NCI-H146 (cell line): Measurements from ENCODE around the gene FBXL15.

ENCODE experiments used
- DNase-seq: peaks from one replicate; lab custom pipeline; 2025; lab: John Stamatoyannopoulos, UW

The FBXL15 gene

DNA sequence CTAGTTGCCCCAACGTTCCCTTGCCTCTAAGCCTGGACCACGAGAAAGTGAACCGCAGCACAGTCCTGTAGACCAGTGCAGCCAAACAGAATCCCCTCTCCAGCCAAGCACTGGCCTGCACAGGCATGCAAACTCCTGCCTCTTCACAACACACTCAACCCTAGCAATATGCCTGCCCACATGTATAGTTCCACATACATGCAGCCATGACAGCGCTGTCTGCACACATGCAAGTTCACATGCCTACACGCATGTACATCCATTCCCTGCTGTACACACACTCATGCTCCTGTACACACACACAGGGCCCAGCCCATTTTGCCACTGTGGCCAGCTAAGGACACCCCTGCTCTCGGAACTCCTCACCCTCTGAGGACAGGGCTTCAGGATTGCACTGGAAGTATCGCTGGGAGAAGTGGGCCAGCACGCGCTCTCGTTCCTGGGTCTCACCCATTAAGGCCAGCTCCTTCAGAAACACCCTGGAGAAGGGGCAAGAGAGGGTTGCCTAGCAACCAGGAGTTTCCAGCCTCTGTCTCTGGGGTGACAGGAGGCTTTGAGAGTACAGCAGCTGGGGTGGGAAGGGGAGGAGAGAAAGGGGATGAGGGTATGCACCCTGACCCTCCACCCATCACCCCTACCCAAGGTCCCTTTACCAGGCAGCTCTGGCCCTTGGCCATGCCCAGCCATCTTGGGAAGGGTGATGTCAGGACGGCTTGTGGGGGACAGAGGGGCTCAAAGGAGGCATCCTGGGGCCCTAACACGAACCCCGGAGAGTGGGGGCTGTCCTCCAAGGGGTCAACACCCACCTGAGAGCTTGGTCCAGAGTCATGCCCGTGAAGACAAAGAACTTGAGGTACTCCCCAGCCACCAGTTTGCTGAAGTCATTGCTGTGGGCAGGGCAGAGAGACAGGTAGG lies 9.0 kb upstream of the FBXL15 start:
- no peak for DNase-seq

GRCh38 chr10:102412293-102412692 lies 8.3 kb upstream of the FBXL15 start:
- DNase-seq = no peak

DNA sequence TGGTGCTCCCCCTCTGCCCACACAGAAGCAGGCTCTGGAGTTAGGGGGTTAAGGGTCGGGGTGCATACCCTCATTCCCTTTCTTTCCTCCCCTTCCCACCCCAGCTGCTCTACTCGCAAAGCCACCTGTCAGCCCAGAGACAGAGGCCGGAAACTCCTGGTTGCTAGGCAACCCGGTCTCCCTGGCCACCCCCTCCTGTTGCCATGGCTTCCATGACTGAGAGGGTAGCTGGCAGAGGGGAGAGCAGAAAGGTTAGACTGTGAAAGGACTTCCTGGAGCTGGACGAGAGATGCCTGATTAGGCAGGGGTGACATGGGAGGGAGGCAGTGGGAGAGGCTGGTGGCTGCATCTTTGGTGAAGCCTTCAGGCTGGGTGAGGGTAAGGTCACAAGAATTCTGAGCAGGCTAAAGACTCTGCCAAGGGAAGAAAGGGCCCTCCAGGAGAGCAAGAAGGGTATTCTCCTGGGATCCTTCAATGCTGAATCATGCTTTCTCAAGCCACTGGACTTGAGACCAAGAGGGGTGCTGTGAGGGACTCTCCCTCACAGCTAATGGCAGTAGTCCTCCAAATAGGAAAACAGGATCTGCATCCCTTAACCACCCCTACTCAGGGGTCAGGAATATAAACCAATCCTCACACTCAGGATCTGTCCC lies 7.5 kb upstream of the FBXL15 start:
- peak; percentile 93 for DNase-seq

GRCh38 chr10:102413806-102414561 lies 6.7 kb upstream of the FBXL15 start:
- no peak for DNase-seq

- no peak for DNase-seq
Measured at GRCh38 chr10:102414749-102415148, 5.9 kb upstream of the FBXL15 start.

- DNase-seq = no peak
Measured at GRCh38 chr10:102416283-102416682, 4.4 kb upstream of the FBXL15 start.

DNA sequence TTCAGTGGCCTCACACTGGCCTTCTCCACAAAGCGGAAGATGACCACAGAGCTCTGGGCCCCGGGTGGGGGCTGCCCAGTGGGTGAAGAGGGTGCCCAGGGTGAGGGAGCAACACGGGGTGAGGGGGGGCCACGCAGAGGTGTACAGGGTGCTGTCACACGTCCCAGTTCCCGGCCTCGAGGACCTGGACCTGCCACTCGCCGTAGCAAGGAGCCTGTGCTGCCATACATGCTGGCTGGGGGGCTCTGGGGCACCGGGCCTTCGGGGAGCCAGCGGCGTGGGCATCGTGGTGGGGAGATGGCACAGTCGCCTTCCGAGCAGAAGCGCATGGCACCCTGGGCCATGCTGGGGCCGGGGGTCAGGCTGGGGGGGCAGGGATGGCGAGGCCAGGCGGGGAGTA lies 3.9 kb upstream of the FBXL15 start:
- no peak for DNase-seq

DNA sequence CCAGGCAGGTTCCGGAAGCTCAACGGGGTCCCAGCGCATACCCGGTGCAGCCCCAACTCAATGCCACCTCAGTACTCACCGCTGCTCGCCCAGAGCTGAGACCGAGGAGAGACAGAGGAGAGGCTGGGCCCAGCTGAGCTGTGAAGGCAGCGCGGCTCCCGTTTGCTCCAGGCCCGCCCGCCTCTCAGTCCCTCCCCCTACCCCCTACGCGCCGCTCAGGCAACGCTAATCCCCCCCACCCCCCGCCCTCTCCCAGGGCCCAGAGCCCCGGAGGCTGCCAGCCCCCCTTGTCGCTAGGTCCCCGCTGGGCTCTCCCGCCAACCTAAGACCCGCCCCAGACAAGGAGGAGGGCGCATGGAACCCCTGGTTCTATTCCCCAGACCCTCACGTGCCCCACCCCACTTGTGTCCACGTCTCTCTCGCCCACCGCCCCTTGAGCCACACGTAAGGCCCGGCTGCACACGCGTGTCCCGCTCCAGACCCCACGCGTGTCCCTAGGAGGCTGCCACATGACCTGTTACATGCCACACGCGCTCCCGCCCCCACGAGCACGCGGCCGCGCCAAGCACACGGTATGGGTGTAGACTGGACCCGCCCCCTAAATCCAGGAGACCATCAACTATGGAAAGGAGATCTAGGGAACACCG lies 1.9 kb upstream of the FBXL15 start, which contains the start of gene PSD:
TSS of gene PSD (minus strand) at position 164 of the 647 bp plus-strand sequence. CDS start 1,747 bp downstream, outside the sequence.
- peak; percentile 88 for DNase-seq

DNA sequence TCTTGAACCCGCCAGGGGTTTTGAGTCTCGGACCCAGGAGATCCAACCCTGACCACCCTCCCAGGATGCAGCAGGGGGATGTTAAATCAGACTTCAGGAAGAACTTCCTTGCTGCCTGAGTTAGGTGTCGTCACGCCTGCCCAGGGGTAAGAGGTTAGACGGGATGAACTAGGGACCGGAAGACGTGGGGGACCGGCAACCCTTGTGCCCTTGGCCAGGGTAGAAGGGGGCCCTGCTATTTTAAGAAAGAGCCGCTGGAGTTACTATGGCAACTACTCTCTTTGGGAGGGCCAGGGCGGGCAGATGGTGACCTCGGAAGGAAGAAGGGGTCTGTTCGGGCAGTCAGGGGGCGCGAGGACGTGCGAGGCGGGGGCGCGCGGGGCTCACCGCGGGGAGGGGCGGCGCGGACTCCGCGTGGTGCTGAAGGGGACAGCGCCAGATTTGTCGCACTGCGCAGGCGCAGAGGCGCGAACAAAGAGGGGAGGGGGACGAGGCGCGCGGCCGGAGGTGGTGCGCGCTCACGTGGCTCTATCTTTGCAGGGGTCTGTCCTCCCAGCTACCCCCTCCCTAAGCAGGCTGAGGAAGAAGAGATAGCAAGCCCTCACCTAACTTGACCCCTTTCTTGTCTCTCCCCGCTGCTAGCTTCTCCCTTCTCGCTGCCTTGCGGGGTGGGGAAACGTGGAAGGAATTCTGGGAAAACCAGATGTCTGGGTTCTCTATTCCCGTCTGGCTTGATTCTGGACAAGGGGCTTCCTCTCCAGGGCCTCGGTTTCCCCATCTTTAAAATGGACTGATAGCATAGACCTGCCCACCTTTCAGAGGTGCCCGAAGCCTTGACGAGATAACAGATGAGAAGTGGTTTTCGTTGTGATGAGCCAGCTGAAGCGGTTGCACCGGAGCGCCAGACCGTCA lies 1.1 kb upstream of the FBXL15 start:
- peak; percentile 87 for DNase-seq

DNA sequence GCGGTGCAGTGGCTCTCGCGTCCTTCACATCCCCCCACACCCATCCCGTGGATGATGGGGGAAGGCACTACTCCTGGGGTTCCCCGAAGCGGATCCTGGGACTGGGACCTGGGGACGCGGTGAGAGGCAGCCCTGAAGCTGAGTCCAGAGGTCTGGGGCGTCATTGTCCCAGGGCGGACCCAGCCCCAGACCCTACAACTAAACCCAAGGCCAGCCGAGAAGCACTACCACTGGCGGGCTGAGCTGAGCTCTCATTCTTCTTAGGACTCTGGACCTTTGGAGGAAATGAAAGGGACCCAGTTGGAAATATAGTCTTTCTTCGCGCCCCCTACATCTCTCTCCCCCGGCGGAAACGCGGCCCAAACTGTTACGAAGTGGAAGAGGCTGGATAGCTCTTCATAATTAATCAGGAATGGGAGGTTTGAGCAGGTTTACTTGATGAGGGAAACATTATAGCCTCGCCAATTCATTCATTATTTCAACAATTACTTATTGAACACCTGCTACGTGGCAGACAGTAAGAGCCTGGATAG lies 389 bp upstream of the FBXL15 start:
- no peak for DNase-seq

DNA sequence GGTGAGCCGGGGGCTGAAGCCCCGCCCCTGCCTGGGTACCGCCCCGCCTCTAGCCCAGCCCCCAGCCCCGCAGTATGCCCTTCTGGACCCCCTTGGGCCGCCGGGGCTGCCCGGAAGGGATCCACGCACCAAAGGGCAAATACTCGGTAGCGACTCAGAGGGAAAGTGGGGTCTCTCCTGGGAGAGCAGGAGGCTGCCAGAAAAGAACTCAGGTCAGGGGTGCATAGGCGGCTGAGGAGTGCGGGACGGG lies 796 bp downstream of the FBXL15 start:
- DNase-seq = no peak

- DNase-seq = peak; percentile 28
Measured at GRCh38 chr10:102421757-102422512, 1.3 kb downstream of the FBXL15 start.

- DNase-seq = no peak
Measured at GRCh38 chr10:102422545-102423129, 2.0 kb downstream of the FBXL15 start.

DNA sequence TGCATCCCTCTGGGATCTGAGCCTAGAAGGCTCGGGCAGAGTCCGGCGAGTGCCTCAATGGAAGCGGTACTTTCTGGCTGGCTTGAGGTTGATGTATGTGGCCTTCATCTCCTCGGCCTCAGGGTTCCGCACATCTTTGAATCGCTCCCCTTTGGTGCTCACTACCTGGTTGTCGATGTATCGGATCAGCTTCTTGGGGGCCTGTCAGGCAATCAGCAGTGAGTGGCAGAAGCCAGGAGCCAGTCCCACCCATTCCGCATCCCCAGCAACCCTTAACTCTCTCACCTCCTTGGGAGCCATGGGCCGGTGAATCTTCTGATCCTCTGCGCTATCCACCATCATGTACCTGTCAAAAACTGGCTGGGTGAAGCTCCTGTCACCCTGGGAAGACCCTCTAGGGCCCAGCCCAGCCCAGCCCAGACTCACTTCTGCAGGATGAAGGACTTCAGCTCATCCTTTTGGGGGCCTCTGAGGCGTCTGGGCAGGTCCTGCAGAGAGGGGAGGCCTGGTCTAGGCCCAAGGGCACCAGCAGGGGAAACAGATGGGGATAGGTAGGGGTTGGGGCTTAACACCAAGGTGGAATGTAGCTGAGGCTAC lies 2.8 kb downstream of the FBXL15 start:
- no peak for DNase-seq

DNA sequence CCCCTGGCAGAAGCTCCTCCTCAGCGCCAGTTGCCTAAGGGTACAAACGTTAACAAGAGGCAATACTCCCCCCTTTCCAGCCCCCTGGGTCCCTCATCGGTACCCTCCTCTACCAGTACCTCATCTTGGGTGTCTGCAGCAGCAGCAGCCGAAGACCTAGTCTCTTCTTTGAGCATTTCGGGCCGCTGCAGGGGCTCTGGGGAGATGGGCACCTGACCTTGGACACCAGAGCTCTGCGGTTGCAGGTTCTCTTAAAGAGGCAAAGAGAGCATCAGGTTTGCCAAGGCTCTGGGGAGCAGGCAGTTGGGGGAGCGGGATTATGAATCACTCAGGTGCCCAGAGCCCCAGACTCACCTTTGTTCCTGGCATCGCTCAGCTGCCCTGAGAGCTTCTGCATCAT lies 3.5 kb downstream of the FBXL15 start:
- no peak for DNase-seq

- DNase-seq = no peak
Measured at GRCh38 chr10:102424916-102425315, 4.3 kb downstream of the FBXL15 start.

DNA sequence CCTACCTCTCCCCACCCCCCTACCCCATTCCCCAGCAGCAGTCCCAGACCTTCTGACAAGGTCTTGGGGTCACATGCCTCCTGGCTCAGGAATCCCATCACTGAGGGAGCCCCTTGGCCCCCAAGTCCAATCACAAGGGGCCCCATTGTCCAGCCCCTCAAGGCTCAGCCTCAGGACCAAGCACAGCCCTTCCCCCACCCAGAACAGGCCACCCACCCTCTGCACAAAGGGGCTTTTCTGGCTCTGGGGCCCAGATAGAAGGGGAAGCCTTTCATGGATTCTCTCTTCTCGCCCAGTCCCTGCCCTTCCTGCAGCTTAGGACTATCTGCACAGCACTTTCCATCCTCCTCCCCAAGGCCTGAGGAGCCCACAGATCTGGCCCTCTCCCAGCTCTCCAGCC lies 4.8 kb downstream of the FBXL15 start:
- no peak for DNase-seq

DNA sequence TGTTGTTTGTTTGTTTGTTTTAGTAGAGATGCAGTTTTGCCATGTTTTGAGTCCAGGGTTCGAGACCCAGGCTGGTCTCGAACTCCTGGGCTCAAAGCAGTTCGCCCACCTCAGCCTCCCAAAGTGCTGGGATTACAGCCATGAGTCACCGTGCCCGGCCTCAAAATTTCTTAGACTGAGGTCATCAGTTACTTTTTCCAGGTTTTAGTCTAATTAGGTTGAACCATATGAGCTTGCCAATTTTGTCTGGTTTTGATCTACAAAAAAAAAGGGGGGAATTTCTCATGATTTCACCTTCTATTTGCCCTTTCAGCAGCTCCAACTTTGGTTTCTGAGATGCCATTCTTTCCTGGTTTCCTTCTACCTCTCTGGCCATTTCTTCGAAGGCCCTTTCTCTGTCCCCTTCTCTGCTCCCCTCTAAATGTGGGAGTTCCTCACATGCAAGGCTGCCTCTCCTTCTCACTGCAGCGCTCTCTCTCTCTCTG lies 6.2 kb downstream of the FBXL15 start:
- DNase-seq = no peak

DNA sequence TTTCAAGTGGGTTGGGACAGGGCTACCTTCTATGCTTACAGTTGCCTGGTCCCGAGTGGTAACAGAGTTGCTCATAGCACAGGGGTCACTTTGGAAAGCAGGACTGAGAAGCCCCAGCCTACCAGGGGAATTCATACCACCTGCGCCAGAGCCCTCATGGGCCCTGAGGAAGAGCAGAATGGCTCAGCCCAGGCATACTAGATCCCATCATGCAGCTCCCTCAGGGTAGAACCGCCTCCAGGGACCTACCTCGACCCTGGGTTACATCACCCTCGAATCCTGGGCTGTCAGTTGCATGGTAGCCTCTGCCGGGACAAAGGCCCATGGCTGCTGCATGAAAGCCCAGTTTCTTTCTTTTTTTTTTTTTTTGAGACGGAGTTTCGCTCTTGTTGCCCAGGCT lies 8.8 kb downstream of the FBXL15 start:
- no peak for DNase-seq
